WTC11 (cell line): ENCODE measurements around the gene ERICH3. TPM values are rescaled to one million over a fixed set of nuclear protein-coding genes. Genes with fewer than 3 reads are reported as not detected.

Experiments
- ATAC-seq: fragments of 200-7000 bp; cut with Tn5 transposase; 2 replicates; pipeline ENCODE4 v1.10.0; 2021; ENCODE audit warnings: mild to moderate bottlenecking, moderate library complexity
- CTCF ChIA-PET: fragments of 300-600 bp; sonication (Branson Sonifier 250); formaldehyde crosslinking; loops from one replicate; lab custom pipeline; 2021; ENCODE audit warnings: antibody characterized with exemption; lab: Charles Lee
- POLR2A ChIA-PET: fragments of 350-600 bp; sonication (Branson Sonifier 250); formaldehyde crosslinking; loops from one replicate; lab custom pipeline; 2021; ENCODE audit warnings: antibody characterized with exemption; lab: Charles Lee
- DNase-seq: peaks from one replicate; pipeline ENCODE4 v3.0.0; 2021; ENCODE audit warnings: low spot score
- H3K27ac Mint-ChIP-seq: 2 replicates; pipeline ENCODE4 v1.8.0; 2021; ENCODE audit warnings: mixed read lengths
- H3K27me3 Mint-ChIP-seq: 2 replicates; pipeline ENCODE4 v1.8.0; 2021; ENCODE audit warnings: low read depth, mild to moderate bottlenecking, moderate library complexity, mixed read lengths
- H3K36me3 Mint-ChIP-seq: 2 replicates; pipeline ENCODE4 v1.8.0; 2021; ENCODE audit warnings: mixed read lengths
- H3K4me1 Mint-ChIP-seq: 2 replicates; pipeline ENCODE4 v1.8.0; 2022; ENCODE audit warnings: mixed read lengths
- H3K4me3 Mint-ChIP-seq: 2 replicates; pipeline ENCODE4 v1.8.0; 2021; ENCODE audit warnings: mild to moderate bottlenecking, moderate library complexity, mixed read lengths
- H3K9me3 Mint-ChIP-seq: 2 replicates; pipeline ENCODE4 v1.8.0; 2021; ENCODE audit warnings: mixed read lengths
- AR ChIP-seq: fragments of 250-450 bp; sonication (Bioruptor Pico); IDR thresholded peaks from 2 replicates; pipeline ENCODE4 v1.9.0; 2021; ENCODE audit warnings: mild to moderate bottlenecking
- ATF1 ChIP-seq: sonication (generic); formaldehyde crosslinking; IDR thresholded peaks from 2 replicates; pipeline ENCODE4 v1.8.1; 2023; ENCODE audit warnings: mild to moderate bottlenecking, moderate library complexity, missing genetic modification reagents
- CBFB ChIP-seq: sonication (generic); formaldehyde crosslinking; IDR thresholded peaks from 2 replicates; pipeline ENCODE4 v1.8.1; 2022; ENCODE audit warnings: mild to moderate bottlenecking, low read depth, missing genetic modification reagents
- FOXP4 ChIP-seq: sonication (generic); formaldehyde crosslinking; IDR thresholded peaks from 2 replicates; pipeline ENCODE4 v1.8.0; 2022; ENCODE audit warnings: mild to moderate bottlenecking, missing genetic modification reagents
- GTF2I ChIP-seq: fragments of 250-450 bp; sonication (Bioruptor Pico); conservative IDR thresholded peaks from 2 replicates; pipeline ENCODE4 v1.4.0; 2021; ENCODE audit warnings: mild to moderate bottlenecking
- IRF2 ChIP-seq: sonication (generic); formaldehyde crosslinking; IDR thresholded peaks from 2 replicates; pipeline ENCODE4 v1.8.0; 2022; ENCODE audit warnings: low read depth, missing genetic modification reagents, borderline replicate concordance
- MLX ChIP-seq: sonication (generic); formaldehyde crosslinking; IDR thresholded peaks from 2 replicates; pipeline ENCODE4 v1.8.1; 2023; ENCODE audit warnings: mild to moderate bottlenecking, missing genetic modification reagents, moderate library complexity
- NFE2L1 ChIP-seq: sonication (generic); formaldehyde crosslinking; IDR thresholded peaks from 2 replicates; pipeline ENCODE4 v1.8.1; 2023; ENCODE audit warnings: missing genetic modification reagents
- NR1H2 ChIP-seq: sonication (generic); formaldehyde crosslinking; IDR thresholded peaks from 2 replicates; pipeline ENCODE4 v1.9.0; 2021; ENCODE audit warnings: mild to moderate bottlenecking, moderate library complexity, missing genetic modification reagents
- PRRX2 ChIP-seq: fragments of 250-450 bp; sonication (Bioruptor Pico); IDR thresholded peaks from 2 replicates; pipeline ENCODE4 v1.8.0; 2021; ENCODE audit warnings: mild to moderate bottlenecking
- RORB ChIP-seq: fragments of 250-450 bp; sonication (Bioruptor Pico); IDR thresholded peaks from 2 replicates; pipeline ENCODE4 v1.9.0; 2021; ENCODE audit warnings: mild to moderate bottlenecking
- STAT6 ChIP-seq: sonication (generic); formaldehyde crosslinking; conservative IDR thresholded peaks from 2 replicates; pipeline ENCODE4 v1.8.1; 2023; ENCODE audit warnings: mild to moderate bottlenecking, low read depth, missing genetic modification reagents, moderate library complexity
- TCF7 ChIP-seq: sonication (generic); formaldehyde crosslinking; IDR thresholded peaks from 2 replicates; pipeline ENCODE4 v1.8.0; 2022; ENCODE audit warnings: mild to moderate bottlenecking, low read depth, missing genetic modification reagents, moderate library complexity
- TP53 ChIP-seq: sonication (generic); formaldehyde crosslinking; IDR thresholded peaks from 2 replicates; pipeline ENCODE4 v1.8.1; 2023; ENCODE audit warnings: mild to moderate bottlenecking, missing genetic modification reagents
- ZNF219 ChIP-seq: sonication (generic); formaldehyde crosslinking; IDR thresholded peaks from 2 replicates; pipeline ENCODE4 v1.8.0; 2023; ENCODE audit warnings: missing genetic modification reagents, mild to moderate bottlenecking, borderline replicate concordance
- ZNF317 ChIP-seq: sonication (generic); formaldehyde crosslinking; IDR thresholded peaks from 2 replicates; pipeline ENCODE4 v1.8.1; 2023; ENCODE audit warnings: low read depth, mild to moderate bottlenecking, moderate library complexity, missing genetic modification reagents, borderline replicate concordance
- ZNF396 ChIP-seq: fragments of 250-450 bp; sonication (Bioruptor Pico); IDR thresholded peaks from 2 replicates; pipeline ENCODE4 v1.8.0; 2021; ENCODE audit warnings: mild to moderate bottlenecking, moderate library complexity, borderline replicate concordance
- ZNF532 ChIP-seq: fragments of 250-450 bp; sonication (Bioruptor Pico); IDR thresholded peaks from 2 replicates; pipeline ENCODE4 v1.9.0; 2021; ENCODE audit warnings: mild to moderate bottlenecking, borderline replicate concordance
- total RNA-seq: library from RNA; stranded (reverse); gene quantifications from 3 replicates; pipeline ENCODE4 v1.2.3, GENCODE V29; 2021
- TF ChIP-seq, protein P1 (sequence below): sonication (generic); formaldehyde crosslinking; IDR thresholded peaks from 2 replicates; pipeline ENCODE4 v1.8.0; 2023; ENCODE audit warnings: mild to moderate bottlenecking, missing genetic modification reagents
- TF ChIP-seq, protein P2 (sequence below): sonication (generic); formaldehyde crosslinking; IDR thresholded peaks from 2 replicates; pipeline ENCODE4 v1.8.0; 2022; ENCODE audit warnings: mild to moderate bottlenecking, missing genetic modification reagents

The ERICH3 gene
- total RNA-seq, 1 experiment from 2014 or later = 0.07 TPM

GRCh38 chr1:74681449-74681848 is 7.9 kb upstream of the ERICH3 start:
- ChIA-PET POLR2A (no interaction called here), CTCF (interaction anchor here (3.2 kb wide), 1 partner anchor 9 kb away, joined by 12 read pairs; no protein-coding TSS in a partner anchor)
- H3K36me3 Mint-ChIP-seq = no peaks in the 10 kb centered on the region
- ATAC-seq (no peak), DNase-seq (no peak)
- 0 out of 2 replicates have a peak, but pooled peaks cover 2% of the 10 kb centered on the region for H3K4me1 Mint-ChIP-seq
- H3K9me3 Mint-ChIP-seq = no peaks in the 10 kb centered on the region
- H3K4me3 Mint-ChIP-seq = no peak overlapping the region
- no peak overlapping the region for H3K27ac Mint-ChIP-seq
- TF ChIP-seq ZNF219 (no peak), ZNF317 (no peak), MLX (CRISPR knock-in tag) (no peak), TCF7 (CRISPR knock-in tag) (no peak), CBFB (CRISPR knock-in tag) (no peak), STAT6 (no peak), RORB (CRISPR knock-in tag) (no peak), ATF1 (CRISPR knock-in tag) (no peak), TP53 (CRISPR knock-in tag) (no peak), ZNF396 (CRISPR knock-in tag) (no peak), NFE2L1 (CRISPR knock-in tag) (no peak), GTF2I (CRISPR knock-in tag) (no peak), ZNF532 (CRISPR knock-in tag) (no peak), AR (CRISPR knock-in tag) (no peak)
- H3K27me3 Mint-ChIP-seq = no peaks in the 10 kb centered on the region; the same call in 1 of the 2 replicates

- CTCF ChIA-PET = interaction anchor here (3.2 kb wide), 1 partner anchor 9 kb away, joined by 12 read pairs; no protein-coding TSS in a partner anchor
- TF ChIP-seq NR1H2 (CRISPR knock-in tag) (no peak), PRRX2 (CRISPR knock-in tag) (no peak), FOXP4 (CRISPR knock-in tag) (no peak), ZNF396 (CRISPR knock-in tag) (no peak), CBFB (CRISPR knock-in tag) (no peak), IRF2 (no peak), ATF1 (CRISPR knock-in tag) (no peak)
- TF ChIP-seq, protein P1, sequence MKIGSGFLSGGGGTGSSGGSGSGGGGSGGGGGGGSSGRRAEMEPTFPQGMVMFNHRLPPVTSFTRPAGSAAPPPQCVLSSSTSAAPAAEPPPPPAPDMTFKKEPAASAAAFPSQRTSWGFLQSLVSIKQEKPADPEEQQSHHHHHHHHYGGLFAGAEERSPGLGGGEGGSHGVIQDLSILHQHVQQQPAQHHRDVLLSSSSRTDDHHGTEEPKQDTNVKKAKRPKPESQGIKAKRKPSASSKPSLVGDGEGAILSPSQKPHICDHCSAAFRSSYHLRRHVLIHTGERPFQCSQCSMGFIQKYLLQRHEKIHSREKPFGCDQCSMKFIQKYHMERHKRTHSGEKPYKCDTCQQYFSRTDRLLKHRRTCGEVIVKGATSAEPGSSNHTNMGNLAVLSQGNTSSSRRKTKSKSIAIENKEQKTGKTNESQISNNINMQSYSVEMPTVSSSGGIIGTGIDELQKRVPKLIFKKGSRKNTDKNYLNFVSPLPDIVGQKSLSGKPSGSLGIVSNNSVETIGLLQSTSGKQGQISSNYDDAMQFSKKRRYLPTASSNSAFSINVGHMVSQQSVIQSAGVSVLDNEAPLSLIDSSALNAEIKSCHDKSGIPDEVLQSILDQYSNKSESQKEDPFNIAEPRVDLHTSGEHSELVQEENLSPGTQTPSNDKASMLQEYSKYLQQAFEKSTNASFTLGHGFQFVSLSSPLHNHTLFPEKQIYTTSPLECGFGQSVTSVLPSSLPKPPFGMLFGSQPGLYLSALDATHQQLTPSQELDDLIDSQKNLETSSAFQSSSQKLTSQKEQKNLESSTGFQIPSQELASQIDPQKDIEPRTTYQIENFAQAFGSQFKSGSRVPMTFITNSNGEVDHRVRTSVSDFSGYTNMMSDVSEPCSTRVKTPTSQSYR (CRISPR knock-in tag) = no peak
- TF ChIP-seq, protein P2, sequence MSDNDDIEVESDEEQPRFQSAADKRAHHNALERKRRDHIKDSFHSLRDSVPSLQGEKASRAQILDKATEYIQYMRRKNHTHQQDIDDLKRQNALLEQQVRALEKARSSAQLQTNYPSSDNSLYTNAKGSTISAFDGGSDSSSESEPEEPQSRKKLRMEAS = no peak
- H3K27me3 Mint-ChIP-seq = no peaks in the 10 kb centered on the region; the same call in 1 of the 2 replicates
- no peaks in the 10 kb centered on the region for H3K36me3 Mint-ChIP-seq
- no peak overlapping the region for H3K4me3 Mint-ChIP-seq
- H3K4me1 Mint-ChIP-seq = 0 out of 2 replicates have a peak, but pooled peaks cover 2% of the 10 kb centered on the region
- H3K27ac Mint-ChIP-seq = no peak overlapping the region
- H3K9me3 Mint-ChIP-seq = no peaks in the 10 kb centered on the region
- ATAC-seq (no peak), DNase-seq (no peak)
- POLR2A ChIA-PET = no interaction called here
Observed at GRCh38 chr1:74681001-74681400, 7.4 kb upstream of the ERICH3 start.
